Hematopoietic multipotent progenitor cell treated with erythropoietin and hydrocortisone succinate and interleukin-3 and kit ligand, for 6 days (in vitro differentiated cells): ENCODE results near the gene TXNDC5.

Experiments used
- DNase-seq: peaks from one replicate; pipeline ENCODE4 v3.0.0-alpha.2; 2015

The TXNDC5 gene

GRCh38 chr6:7910654-7911344 lies at the start of gene TXNDC5:
Gene TXNDC5, minus strand, starts transcription at chr6:7910788. Its CDS starts 12 bp downstream, at chr6:7910776.
- peak; percentile 79 for DNase-seq

GRCh38 chr6:7960141-7960540 lies 49.6 kb upstream of the TXNDC5 start:
- no peak for DNase-seq

- DNase-seq: no peak
Measured at GRCh38 chr6:7959453-7959852, 48.9 kb upstream of the TXNDC5 start.

GRCh38 chr6:7958464-7958863 lies 47.9 kb upstream of the TXNDC5 start:
- no peak for DNase-seq

GRCh38 chr6:7956257-7956656 lies 45.7 kb upstream of the TXNDC5 start:
- no peak for DNase-seq

GRCh38 chr6:7954477-7955200 lies 44.1 kb upstream of the TXNDC5 start:
- peak; percentile 27 for DNase-seq

GRCh38 chr6:7953753-7954152 lies 43.2 kb upstream of the TXNDC5 start:
- DNase-seq: no peak

GRCh38 chr6:7939864-7940228 lies 29.3 kb upstream of the TXNDC5 start:
- no peak for DNase-seq

GRCh38 chr6:7939184-7939863 lies 28.7 kb upstream of the TXNDC5 start:
- no peak for DNase-seq

- no peak for DNase-seq
Measured at GRCh38 chr6:7938562-7939183, 28.1 kb upstream of the TXNDC5 start.

- peak; percentile 31 for DNase-seq
Measured at GRCh38 chr6:7933794-7934193, 23.2 kb upstream of the TXNDC5 start.

- DNase-seq: no peak
Measured at GRCh38 chr6:7932625-7933024, 22.0 kb upstream of the TXNDC5 start.

GRCh38 chr6:7924867-7925266 lies 14.3 kb upstream of the TXNDC5 start:
- no peak for DNase-seq

- no peak for DNase-seq
Measured at GRCh38 chr6:7922596-7922995, 12.0 kb upstream of the TXNDC5 start.

- DNase-seq: no peak
Measured at GRCh38 chr6:7921632-7922092, 11.1 kb upstream of the TXNDC5 start.

- peak; percentile 57 for DNase-seq
Measured at GRCh38 chr6:7921046-7921445, 10.5 kb upstream of the TXNDC5 start.

GRCh38 chr6:7920425-7920824 lies 9.8 kb upstream of the TXNDC5 start:
- DNase-seq: no peak

GRCh38 chr6:7919871-7920270 lies 9.3 kb upstream of the TXNDC5 start:
- DNase-seq: peak; percentile 50

GRCh38 chr6:7918403-7918802 lies 7.8 kb upstream of the TXNDC5 start:
- DNase-seq: no peak

- DNase-seq: no peak
Measured at GRCh38 chr6:7917729-7918128, 7.1 kb upstream of the TXNDC5 start.

- DNase-seq: no peak
Measured at GRCh38 chr6:7916959-7917358, 6.4 kb upstream of the TXNDC5 start.

GRCh38 chr6:7914991-7915789 lies 4.6 kb upstream of the TXNDC5 start:
- no peak for DNase-seq

GRCh38 chr6:7914311-7914710 lies 3.7 kb upstream of the TXNDC5 start:
- DNase-seq: no peak
